ENCODE data around the gene RIMBP2. TPM values are rescaled to one million over a fixed set of nuclear protein-coding genes. Genes with fewer than 3 reads are reported as not detected.

The RIMBP2 gene
- total and polyA plus RNA-seq, 9 of the 15 experiments (the other 6 are each of a cell fraction or from before 2014, with no cell fraction given) = not detected

DNA sequence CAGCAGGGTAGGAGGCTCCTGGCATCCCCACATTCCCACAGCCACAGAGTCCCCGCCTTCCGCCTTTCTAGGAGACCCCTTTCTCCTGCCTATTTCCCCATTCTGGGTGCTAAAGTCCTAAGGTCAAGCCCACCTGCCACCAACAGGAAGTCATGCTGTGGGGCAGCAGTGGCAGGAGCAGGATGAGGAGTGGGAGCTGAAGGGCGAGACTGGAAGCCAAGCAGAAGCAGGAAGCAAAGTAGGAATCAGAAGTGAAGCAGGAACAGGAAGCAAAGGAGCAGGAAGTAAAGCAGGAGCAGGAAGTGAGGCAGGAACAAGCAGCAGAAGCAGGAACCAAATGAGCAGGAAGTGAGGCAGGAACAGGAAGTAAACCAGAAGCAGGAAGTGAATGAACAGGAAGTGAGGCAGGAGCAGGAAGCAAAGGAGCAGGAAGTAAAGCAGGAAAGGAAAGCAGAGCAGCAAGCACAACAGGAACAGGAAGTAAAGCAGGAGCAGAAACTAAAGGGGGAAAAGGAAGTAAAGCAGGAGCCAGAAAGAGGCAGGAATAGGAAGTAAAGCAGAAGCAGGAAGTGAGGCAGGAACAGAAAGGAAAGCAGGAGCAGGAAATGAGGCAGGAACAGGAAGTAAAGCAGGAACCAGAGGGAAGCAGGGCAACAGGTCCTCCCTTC lies 38.3 kb upstream of the RIMBP2 start (continued):
- TF ChIP-seq, protein P1, sequence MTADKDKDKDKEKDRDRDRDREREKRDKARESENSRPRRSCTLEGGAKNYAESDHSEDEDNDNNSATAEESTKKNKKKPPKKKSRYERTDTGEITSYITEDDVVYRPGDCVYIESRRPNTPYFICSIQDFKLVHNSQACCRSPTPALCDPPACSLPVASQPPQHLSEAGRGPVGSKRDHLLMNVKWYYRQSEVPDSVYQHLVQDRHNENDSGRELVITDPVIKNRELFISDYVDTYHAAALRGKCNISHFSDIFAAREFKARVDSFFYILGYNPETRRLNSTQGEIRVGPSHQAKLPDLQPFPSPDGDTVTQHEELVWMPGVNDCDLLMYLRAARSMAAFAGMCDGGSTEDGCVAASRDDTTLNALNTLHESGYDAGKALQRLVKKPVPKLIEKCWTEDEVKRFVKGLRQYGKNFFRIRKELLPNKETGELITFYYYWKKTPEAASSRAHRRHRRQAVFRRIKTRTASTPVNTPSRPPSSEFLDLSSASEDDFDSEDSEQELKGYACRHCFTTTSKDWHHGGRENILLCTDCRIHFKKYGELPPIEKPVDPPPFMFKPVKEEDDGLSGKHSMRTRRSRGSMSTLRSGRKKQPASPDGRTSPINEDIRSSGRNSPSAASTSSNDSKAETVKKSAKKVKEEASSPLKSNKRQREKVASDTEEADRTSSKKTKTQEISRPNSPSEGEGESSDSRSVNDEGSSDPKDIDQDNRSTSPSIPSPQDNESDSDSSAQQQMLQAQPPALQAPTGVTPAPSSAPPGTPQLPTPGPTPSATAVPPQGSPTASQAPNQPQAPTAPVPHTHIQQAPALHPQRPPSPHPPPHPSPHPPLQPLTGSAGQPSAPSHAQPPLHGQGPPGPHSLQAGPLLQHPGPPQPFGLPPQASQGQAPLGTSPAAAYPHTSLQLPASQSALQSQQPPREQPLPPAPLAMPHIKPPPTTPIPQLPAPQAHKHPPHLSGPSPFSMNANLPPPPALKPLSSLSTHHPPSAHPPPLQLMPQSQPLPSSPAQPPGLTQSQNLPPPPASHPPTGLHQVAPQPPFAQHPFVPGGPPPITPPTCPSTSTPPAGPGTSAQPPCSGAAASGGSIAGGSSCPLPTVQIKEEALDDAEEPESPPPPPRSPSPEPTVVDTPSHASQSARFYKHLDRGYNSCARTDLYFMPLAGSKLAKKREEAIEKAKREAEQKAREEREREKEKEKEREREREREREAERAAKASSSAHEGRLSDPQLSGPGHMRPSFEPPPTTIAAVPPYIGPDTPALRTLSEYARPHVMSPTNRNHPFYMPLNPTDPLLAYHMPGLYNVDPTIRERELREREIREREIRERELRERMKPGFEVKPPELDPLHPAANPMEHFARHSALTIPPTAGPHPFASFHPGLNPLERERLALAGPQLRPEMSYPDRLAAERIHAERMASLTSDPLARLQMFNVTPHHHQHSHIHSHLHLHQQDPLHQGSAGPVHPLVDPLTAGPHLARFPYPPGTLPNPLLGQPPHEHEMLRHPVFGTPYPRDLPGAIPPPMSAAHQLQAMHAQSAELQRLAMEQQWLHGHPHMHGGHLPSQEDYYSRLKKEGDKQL (CRISPR knock-in tag; IDR thresholded peaks at IDR 0.05; ENCODE audit: borderline replicate concordance) = no peak
- TF ChIP-seq TSC22D4 (tag; IDR thresholded peaks at IDR 0.05) = no peak
- TF ChIP-seq, protein P2, sequence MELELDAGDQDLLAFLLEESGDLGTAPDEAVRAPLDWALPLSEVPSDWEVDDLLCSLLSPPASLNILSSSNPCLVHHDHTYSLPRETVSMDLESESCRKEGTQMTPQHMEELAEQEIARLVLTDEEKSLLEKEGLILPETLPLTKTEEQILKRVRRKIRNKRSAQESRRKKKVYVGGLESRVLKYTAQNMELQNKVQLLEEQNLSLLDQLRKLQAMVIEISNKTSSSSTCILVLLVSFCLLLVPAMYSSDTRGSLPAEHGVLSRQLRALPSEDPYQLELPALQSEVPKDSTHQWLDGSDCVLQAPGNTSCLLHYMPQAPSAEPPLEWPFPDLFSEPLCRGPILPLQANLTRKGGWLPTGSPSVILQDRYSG (tag; conservative IDR thresholded peaks at IDR 0.05; ENCODE audit: low read depth) = no peak
- TF ChIP-seq, protein P3, sequence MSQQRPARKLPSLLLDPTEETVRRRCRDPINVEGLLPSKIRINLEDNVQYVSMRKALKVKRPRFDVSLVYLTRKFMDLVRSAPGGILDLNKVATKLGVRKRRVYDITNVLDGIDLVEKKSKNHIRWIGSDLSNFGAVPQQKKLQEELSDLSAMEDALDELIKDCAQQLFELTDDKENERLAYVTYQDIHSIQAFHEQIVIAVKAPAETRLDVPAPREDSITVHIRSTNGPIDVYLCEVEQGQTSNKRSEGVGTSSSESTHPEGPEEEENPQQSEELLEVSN (IDR thresholded peaks at IDR 0.05; ENCODE audit: borderline replicate concordance in 1 of 2, extremely low read depth in 1 of 2, insufficient read depth in 1 of 2, insufficient read length in 1 of 2, low read depth in 1 of 2, low read length in 1 of 2, poor library complexity in 1 of 2, severe bottlenecking in 1 of 2) = no peak
- no peak for TF ChIP-seq CREBBP (IDR thresholded peaks at IDR 0.05; ENCODE audit: low read depth, low read length)
- no peak for TF ChIP-seq ZNF668 (CRISPR knock-in tag; IDR thresholded peaks at IDR 0.05)
- TF ChIP-seq LARP7 (IDR thresholded peaks at IDR 0.05) = 0 out of 2 replicates have a peak, but pooled peaks have one; percentile 43
- TF ChIP-seq, protein P4, sequence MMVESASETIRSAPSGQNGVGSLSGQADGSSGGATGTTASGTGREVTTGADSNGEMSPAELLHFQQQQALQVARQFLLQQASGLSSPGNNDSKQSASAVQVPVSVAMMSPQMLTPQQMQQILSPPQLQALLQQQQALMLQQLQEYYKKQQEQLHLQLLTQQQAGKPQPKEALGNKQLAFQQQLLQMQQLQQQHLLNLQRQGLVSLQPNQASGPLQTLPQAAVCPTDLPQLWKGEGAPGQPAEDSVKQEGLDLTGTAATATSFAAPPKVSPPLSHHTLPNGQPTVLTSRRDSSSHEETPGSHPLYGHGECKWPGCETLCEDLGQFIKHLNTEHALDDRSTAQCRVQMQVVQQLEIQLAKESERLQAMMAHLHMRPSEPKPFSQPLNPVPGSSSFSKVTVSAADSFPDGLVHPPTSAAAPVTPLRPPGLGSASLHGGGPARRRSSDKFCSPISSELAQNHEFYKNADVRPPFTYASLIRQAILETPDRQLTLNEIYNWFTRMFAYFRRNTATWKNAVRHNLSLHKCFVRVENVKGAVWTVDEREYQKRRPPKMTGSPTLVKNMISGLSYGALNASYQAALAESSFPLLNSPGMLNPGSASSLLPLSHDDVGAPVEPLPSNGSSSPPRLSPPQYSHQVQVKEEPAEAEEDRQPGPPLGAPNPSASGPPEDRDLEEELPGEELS (CRISPR knock-in tag; IDR thresholded peaks at IDR 0.05; ENCODE audit: borderline replicate concordance) = no peak
- TF ChIP-seq ETS2 (tag; IDR thresholded peaks at IDR 0.05; ENCODE audit: borderline replicate concordance, poor library complexity, severe bottlenecking) = no peak
- no peak for TF ChIP-seq RUNX1 (IDR thresholded peaks at IDR 0.05; ENCODE audit: low read depth)
- no peak for TF ChIP-seq SMC3 (conservative IDR thresholded peaks at IDR 0.05; ENCODE audit: insufficient read depth, low read depth, low read length)
- no peak for TF ChIP-seq CBX8 (IDR thresholded peaks at IDR 0.05; ENCODE audit: borderline replicate concordance, extremely low read depth, low read depth, low read length, poor library complexity, severe bottlenecking)
- TF ChIP-seq, protein P5, sequence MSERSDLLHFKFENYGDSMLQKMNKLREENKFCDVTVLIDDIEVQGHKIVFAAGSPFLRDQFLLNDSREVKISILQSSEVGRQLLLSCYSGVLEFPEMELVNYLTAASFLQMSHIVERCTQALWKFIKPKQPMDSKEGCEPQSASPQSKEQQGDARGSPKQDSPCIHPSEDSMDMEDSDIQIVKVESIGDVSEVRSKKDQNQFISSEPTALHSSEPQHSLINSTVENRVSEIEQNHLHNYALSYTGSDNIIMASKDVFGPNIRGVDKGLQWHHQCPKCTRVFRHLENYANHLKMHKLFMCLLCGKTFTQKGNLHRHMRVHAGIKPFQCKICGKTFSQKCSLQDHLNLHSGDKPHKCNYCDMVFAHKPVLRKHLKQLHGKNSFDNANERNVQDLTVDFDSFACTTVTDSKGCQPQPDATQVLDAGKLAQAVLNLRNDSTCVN (CRISPR knock-in tag; IDR thresholded peaks at IDR 0.05) = 0 out of 2 replicates have a peak, but pooled peaks have one; percentile 7
- TF ChIP-seq NEUROD1 (IDR thresholded peaks at IDR 0.05; ENCODE audit: borderline replicate concordance, low read depth, low read length, partially characterized antibody) = no peak

All from K562 (cell line).